IMR-90 (cell line): ENCODE data around the gene CEP152. TPM values are rescaled to one million over a fixed set of nuclear protein-coding genes. Genes with fewer than 3 reads are reported as not detected.

Experiments used
- ATAC-seq: fragments of 200-7000 bp; cut with Tn5 transposase; 2 replicates; pipeline ENCODE4 v1.9.1; 2020; ENCODE audit warnings: low read depth, mild to moderate bottlenecking, moderate library complexity
- BruUV-seq: library from RNA; stranded (reverse); fragments of 400-500 nt; replicated peaks from 2 replicates; lab custom pipeline; 2021; lab: Mats Ljungman, UMichigan
- CTCF ChIA-PET: fragments of 300-600 bp; formaldehyde crosslinking; extraction: SDS; loops from one replicate; lab custom pipeline; 2021; ENCODE audit warnings: antibody characterized with exemption; lab: Yijun Ruan, JAX
- POLR2A ChIA-PET: fragments of 300-600 bp; sonication (Branson Sonifier 250); formaldehyde crosslinking; loops from one replicate; lab custom pipeline; 2022; ENCODE audit warnings: antibody characterized with exemption; ENCODE audit not compliant: unreplicated experiment; lab: Charles Lee
- DNase-seq: peaks from one replicate; pipeline ENCODE4 v3.0.0; 2013
- H2AFZ ChIP-seq: replicated peaks from 2 replicates; pipeline ENCODE3; 2013; ENCODE audit warnings: low read length, mild to moderate bottlenecking; ENCODE audit not compliant: poor library complexity
- H2AK5ac ChIP-seq: 2 replicates; pipeline ENCODE4 v1.6.1; 2013; ENCODE audit warnings: low read depth, low read length, inconsistent platforms
- H2AK9ac ChIP-seq: replicated peaks from 2 replicates; pipeline ENCODE3; 2013; ENCODE audit warnings: mild to moderate bottlenecking, low read depth, low read length, moderate library complexity; ENCODE audit not compliant: poor library complexity
- H2BK120ac ChIP-seq: 2 replicates; pipeline ENCODE4 v1.6.1; 2013; ENCODE audit warnings: low read depth, low read length, inconsistent platforms
- H2BK15ac ChIP-seq: 3 replicates; pipeline ENCODE4 v1.6.1; 2013; ENCODE audit warnings: low read depth, low read length, inconsistent platforms
- H2BK20ac ChIP-seq: 2 replicates; pipeline ENCODE4 v1.6.1; 2013; ENCODE audit warnings: low read depth, mild to moderate bottlenecking, inconsistent platforms, low read length, moderate library complexity
- H2BK5ac ChIP-seq: 2 replicates; pipeline ENCODE4 v1.6.1; 2013; ENCODE audit warnings: mild to moderate bottlenecking, low read depth, low read length, inconsistent platforms; ENCODE audit not compliant: poor library complexity, severe bottlenecking
- H3K14ac ChIP-seq: replicated peaks from 2 replicates; pipeline ENCODE4 v1.6.1; 2013; ENCODE audit warnings: low read depth, low read length, inconsistent platforms
- H3K18ac ChIP-seq: 2 replicates; pipeline ENCODE4 v1.6.1; 2013; ENCODE audit warnings: low read depth, low read length, control low read depth
- H3K23ac ChIP-seq: 2 replicates; pipeline ENCODE4 v1.6.1; 2013; ENCODE audit warnings: low read depth, low read length, inconsistent platforms
- H3K27ac ChIP-seq: 2 replicates; pipeline ENCODE4 v1.5.1; 2013; ENCODE audit warnings: mild to moderate bottlenecking, control low read depth, low read length; ENCODE audit not compliant: insufficient read depth
- H3K27me3 ChIP-seq: 2 replicates; pipeline ENCODE4 v1.6.1; 2013; ENCODE audit warnings: low read length; ENCODE audit not compliant: control insufficient read depth, insufficient read depth
- H3K36me3 ChIP-seq: 2 replicates; pipeline ENCODE4 v1.6.1; 2013; ENCODE audit warnings: low read length, mixed read lengths; ENCODE audit not compliant: control insufficient read depth, insufficient read depth
- H3K4ac ChIP-seq: 2 replicates; pipeline ENCODE4 v1.6.1; 2013; ENCODE audit warnings: low read depth, low read length, inconsistent platforms
- H3K4me1 ChIP-seq: 2 replicates; pipeline ENCODE4 v1.6.1; 2013; ENCODE audit warnings: low read length, mixed read lengths; ENCODE audit not compliant: control insufficient read depth, insufficient read depth
- H3K4me2 ChIP-seq: 2 replicates; pipeline ENCODE4 v1.6.1; 2013; ENCODE audit warnings: low read depth, mild to moderate bottlenecking, control low read depth, low read length, moderate library complexity
- H3K4me3 ChIP-seq: 2 replicates; pipeline ENCODE4 v1.5.1; 2013; ENCODE audit warnings: low read depth, mild to moderate bottlenecking, control low read depth, low read length, moderate library complexity; ENCODE audit not compliant: insufficient read depth
- H3K56ac ChIP-seq: 2 replicates; pipeline ENCODE4 v1.6.1; 2013; ENCODE audit warnings: low read length, inconsistent platforms; ENCODE audit not compliant: insufficient read depth; ENCODE audit errors: extremely low read depth
- H3K79me1 ChIP-seq, 2 experiments: 2 replicates each; pipeline ENCODE4 v1.6.1; 2013; ENCODE audit warnings: low read length in 2 of 2, inconsistent platforms in 1 of 2, low read depth in 1 of 2
- H3K9ac ChIP-seq: 2 replicates; pipeline ENCODE4 v1.6.1; 2013; ENCODE audit warnings: low read depth, low read length, control low read depth
- H3K9me1 ChIP-seq: 2 replicates; pipeline ENCODE4 v1.6.1; 2013; ENCODE audit warnings: low read length, inconsistent platforms; ENCODE audit not compliant: insufficient read depth
- H3K9me3 ChIP-seq: 2 replicates; pipeline ENCODE4 v1.6.1; 2013; ENCODE audit warnings: low read length; ENCODE audit not compliant: control insufficient read depth, insufficient read depth
- H4K20me1 ChIP-seq: 2 replicates; pipeline ENCODE4 v1.6.1; 2013; ENCODE audit warnings: low read length, inconsistent platforms; ENCODE audit not compliant: insufficient read depth
- H4K5ac ChIP-seq: 2 replicates; pipeline ENCODE4 v1.6.1; 2013; ENCODE audit warnings: mild to moderate bottlenecking, low read depth, low read length, control low read depth
- H4K8ac ChIP-seq, 2 experiments: 2 replicates each; pipeline ENCODE4 v1.6.1; 2013; ENCODE audit warnings: low read depth in 2 of 2, low read length in 2 of 2, control low read depth in 1 of 2, inconsistent platforms in 1 of 2
- H4K91ac ChIP-seq: 2 replicates; pipeline ENCODE4 v1.6.1; 2013; ENCODE audit warnings: low read depth, low read length, inconsistent platforms; ENCODE audit not compliant: insufficient read depth
- BHLHE40 ChIP-seq: fragments of 150-350 bp; IDR thresholded peaks from 2 replicates; pipeline ENCODE4 v1.6.1; 2016; ENCODE audit warnings: mild to moderate bottlenecking, low read depth, low read length
- CEBPB ChIP-seq: IDR thresholded peaks from 2 replicates; pipeline ENCODE4 v1.6.1; 2012; ENCODE audit warnings: low read depth, low read length, improper control_type of control experiment
- CHD1 ChIP-seq: IDR thresholded peaks from 2 replicates; pipeline ENCODE4 v1.6.1; 2012; ENCODE audit warnings: low read depth, low read length, improper control_type of control experiment
- CTCF ChIP-seq: conservative IDR thresholded peaks from 2 replicates; pipeline ENCODE4 v1.5.1; 2012; ENCODE audit warnings: mild to moderate bottlenecking, low read depth, low read length, improper control_type of control experiment
- ELK1 ChIP-seq: fragments of 150-350 bp; IDR thresholded peaks from 2 replicates; pipeline ENCODE4 v1.6.1; 2016; ENCODE audit warnings: low read depth, mild to moderate bottlenecking, low read length, moderate library complexity, borderline replicate concordance
- FOS ChIP-seq: fragments of 150-350 bp; IDR thresholded peaks from 2 replicates; pipeline ENCODE4 v1.6.1; 2016; ENCODE audit warnings: low read depth, low read length
- MAFK ChIP-seq: IDR thresholded peaks from 2 replicates; pipeline ENCODE4 v1.6.1; 2012; ENCODE audit warnings: low read depth, low read length, improper control_type of control experiment
- MAZ ChIP-seq: IDR thresholded peaks from 2 replicates; pipeline ENCODE4 v1.6.1; 2012; ENCODE audit warnings: low read depth, mild to moderate bottlenecking, low read length, improper control_type of control experiment, moderate library complexity, borderline replicate concordance
- MXI1 ChIP-seq: IDR thresholded peaks from 2 replicates; pipeline ENCODE4 v1.6.1; 2012; ENCODE audit warnings: low read depth, mild to moderate bottlenecking, low read length, moderate library complexity, borderline replicate concordance
- NFE2L2 ChIP-seq: fragments of 150-350 bp; IDR thresholded peaks from 2 replicates; pipeline ENCODE4 v1.6.1; 2016; ENCODE audit warnings: low read depth, mild to moderate bottlenecking, low read length
- POLR2A ChIP-seq: IDR thresholded peaks from 2 replicates; pipeline ENCODE4 v1.6.1; 2012; ENCODE audit warnings: mild to moderate bottlenecking, low read depth, low read length
- RAD21 ChIP-seq: IDR thresholded peaks from 2 replicates; pipeline ENCODE4 v1.6.1; 2012; ENCODE audit warnings: low read length, improper control_type of control experiment
- RFX5 ChIP-seq: IDR thresholded peaks from 2 replicates; pipeline ENCODE4 v1.8.0; 2012; ENCODE audit warnings: low read depth, mild to moderate bottlenecking, low read length, moderate library complexity
- SMC3 ChIP-seq: fragments of 150-350 bp; IDR thresholded peaks from 2 replicates; pipeline ENCODE4 v1.6.1; 2016; ENCODE audit warnings: low read depth, mild to moderate bottlenecking, antibody characterized with exemption, low read length, moderate library complexity
- USF2 ChIP-seq: fragments of 150-350 bp; IDR thresholded peaks from 2 replicates; pipeline ENCODE4 v1.6.1; 2017; ENCODE audit warnings: mild to moderate bottlenecking, antibody characterized with exemption, low read length, low read depth
- whole genome bisulfite sequencing, 2 experiments: methylation state at CpG; one replicate each; pipeline versions ENCODE4 v1.1.5 to v1.1.7; 2013; ENCODE audit warnings: missing lambda C conversion rate in 2 of 2; ENCODE audit not compliant: insufficient read length in 1 of 2; ENCODE audit errors: extremely low coverage in 2 of 2; 5-methylcytosine and 5-hydroxymethylcytosine counted together
- dilution Hi-C: fragments of 300-500 bp; cut with HindIII; formaldehyde crosslinking; loops from one replicate; pipeline ENCODE4 v1.14.3; 2018; ENCODE audit warnings: low sequenced_read_pairs; ENCODE audit not compliant: unreplicated experiment
- in situ Hi-C: fragments of 300-500 bp; cut with MboI; formaldehyde crosslinking; loops from 3 replicates; pipeline ENCODE4 v1.14.3; 2019; ENCODE audit warnings: low sequenced_read_pairs, inconsistent platforms, mixed read lengths
- intact Hi-C: fragments of 100-400 bp; cut with micrococcal nuclease; formaldehyde crosslinking; loops from 2 replicates; pipeline ENCODE4 v1.10.0; 2022
- polyA plus RNA-seq, 3 experiments: library from polyadenylated mRNA; depleted of rRNA; stranded (reverse); fragments of >200 nt; gene quantifications; 2 replicates each; pipeline ENCODE4 v1.2.3, GENCODE V29; 2012; ENCODE audit warnings: low replicate concordance in 1 of 3
- total RNA-seq: library from RNA; depleted of rRNA; stranded (reverse); fragments of >200 nt; gene quantifications from 2 replicates; pipeline ENCODE4 v1.2.3, GENCODE V29; 2012

Gene CEP152
- total and polyA plus RNA-seq, 2 of the 4 experiments (the other 2 are of a cell fraction): 2.1 to 7.3 TPM

- no peaks in the 10 kb centered on the region for H4K20me1 ChIP-seq
- in situ Hi-C loops: no loop called here
- no peak overlapping the region for H3K27ac ChIP-seq
- peak overlapping the region; percentile 3; the same call in 1 of the 2 replicates for H2BK120ac ChIP-seq
- peaks cover 5 to 11% of the 10 kb centered on the region in 2 experiments; a peak in 3 of 4 replicates for H3K79me1 ChIP-seq
- H3K23ac ChIP-seq: no peak overlapping the region
- H3K18ac ChIP-seq: no peak overlapping the region
- no peak overlapping the region for H4K5ac ChIP-seq
- H3K9ac ChIP-seq: no peak overlapping the region
- no peak overlapping the region for H2BK15ac ChIP-seq
- H4K91ac ChIP-seq: no peak overlapping the region
- ATAC-seq (peak; percentile 48), DNase-seq (peak; percentile 53)
- H3K9me3 ChIP-seq: no peaks in the 10 kb centered on the region
- H3K27me3 ChIP-seq: no peaks in the 10 kb centered on the region
- BruUV-seq: no TSS peak
- ChIA-PET POLR2A (no interaction called here), CTCF (interaction anchor here (0.6 to 0.7 kb wide), 2 partner anchors 42 to 337 kb away, joined by 3 to 4 read pairs; no protein-coding TSS in a partner anchor)
- H3K4me3 ChIP-seq: no peak overlapping the region
- H3K4me1 ChIP-seq: 0 out of 2 replicates have a peak, but pooled peaks cover 3% of the 10 kb centered on the region
- H3K14ac ChIP-seq: no peak overlapping the region
- no CpG with 5 or more reads among the region's 1 CpG for WGBS, 2 experiments
- H3K36me3 ChIP-seq: no peaks in the 10 kb centered on the region
- H3K4me2 ChIP-seq: no peak overlapping the region
- no peak overlapping the region for H2AFZ ChIP-seq
- dilution Hi-C loops: no loop called here
- TF ChIP-seq POLR2A (no peak), NFE2L2 (no peak), ELK1 (no peak), USF2 (no peak), RFX5 (no peak), MXI1 (no peak), RAD21 (no peak), CTCF (no peak), MAFK (no peak), SMC3 (no peak), MAZ (no peak), FOS (no peak), CEBPB (no peak), CHD1 (no peak), BHLHE40 (no peak)
- no peaks in the 10 kb centered on the region for H3K9me1 ChIP-seq
- no peak overlapping the region for H2AK9ac ChIP-seq
- H2AK5ac ChIP-seq: no peak overlapping the region
- intact Hi-C loops: no loop called here
- H3K56ac ChIP-seq: no peak overlapping the region
- H2BK20ac ChIP-seq: no peak overlapping the region; the same call in 1 of the 2 replicates
- H3K4ac ChIP-seq: no peak overlapping the region
- H4K8ac ChIP-seq: no peak overlapping the region
- H2BK5ac ChIP-seq: peak overlapping the region; percentile 74
Measured at GRCh38 chr15:48774484-48774883, 36.4 kb downstream of the CEP152 start.
